ENCODE data around the gene SRL.

The SRL gene

GRCh38 chr16:4270091-4270490 is 28.2 kb upstream of the SRL start:
- H3K4me3 ChIP-seq (ENCODE audit: low read depth, low read length) = no peak overlapping the region
- TF ChIP-seq CTCF (IDR thresholded peaks at IDR 0.05; ENCODE audit: low read depth, low read length) = no peak

GRCh38 chr16:4266372-4266771 is 24.5 kb upstream of the SRL start:
- no peak for TF ChIP-seq CTCF (IDR thresholded peaks at IDR 0.05; ENCODE audit: low read depth, low read length)
- H3K4me3 ChIP-seq (ENCODE audit: low read depth, low read length) = no peak overlapping the region

- TF ChIP-seq CTCF (IDR thresholded peaks at IDR 0.05; ENCODE audit: low read depth, low read length) = no peak
- H3K4me3 ChIP-seq (ENCODE audit: low read depth, low read length) = no peak overlapping the region
These were observed 23.8 kb upstream of the SRL start for GRCh38 chr16:4265676-4266075.

- no peak for TF ChIP-seq CTCF (IDR thresholded peaks at IDR 0.05; ENCODE audit: low read depth, low read length)
- H3K4me3 ChIP-seq (ENCODE audit: low read depth, low read length) = no peak overlapping the region
These were observed 22.7 kb upstream of the SRL start for GRCh38 chr16:4264546-4264945.

GRCh38 chr16:4263504-4264436 is 21.9 kb upstream of the SRL start:
- no peak overlapping the region for H3K4me3 ChIP-seq (ENCODE audit: low read depth, low read length)
- no peak for TF ChIP-seq CTCF (IDR thresholded peaks at IDR 0.05; ENCODE audit: low read depth, low read length)

- no peak for TF ChIP-seq CTCF (IDR thresholded peaks at IDR 0.05; ENCODE audit: low read depth, low read length)
- H3K4me3 ChIP-seq (ENCODE audit: low read depth, low read length) = no peak overlapping the region
These were observed 20.5 kb upstream of the SRL start for GRCh38 chr16:4262303-4262835.

GRCh38 chr16:4261557-4262172 is 19.8 kb upstream of the SRL start:
- no peak overlapping the region for H3K4me3 ChIP-seq (ENCODE audit: low read depth, low read length)
- peak; percentile 35; the same call in 1 of the 2 replicates for TF ChIP-seq CTCF (IDR thresholded peaks at IDR 0.05; ENCODE audit: low read depth, low read length)
